Gastrocnemius medialis (tissue), 4 donors: ENCODE measurements around the gene NEDD4L. TPM values are rescaled to one million over a fixed set of nuclear protein-coding genes. Genes with fewer than 3 reads are reported as not detected.
"Not testable (repeated sequence)": the region's sequence is repeated elsewhere in the genome, so short reads cannot be mapped to it uniquely, and the experiment has no call there.

Experiments used
- ATAC-seq, 2 donors: fragments of 150-250 bp; one replicate each; pipeline ENCODE4 v1.9.1; 2016
- DNase-seq, 2 donors: peaks; one replicate each; pipeline ENCODE4 v3.0.0-alpha.2; 2019
- H3K27ac ChIP-seq, 4 donors: fragments of 200-600 bp; sonication (generic); 1 replicate in 1 of 4; 2 replicates in 3 of 4; pipeline ENCODE4 v1.5.1; 2016 to 2018; ENCODE audit warnings: mild to moderate bottlenecking in 2 of 4, moderate library complexity in 1 of 4
- H3K27me3 ChIP-seq, 3 donors: fragments of 200-600 bp; sonication (generic) in 2 of 3; 1 replicate in 1 of 3; 2 replicates in 2 of 3; pipeline versions ENCODE4 v1.5.1 to v1.6.0; 2016 to 2019; ENCODE audit warnings: mild to moderate bottlenecking in 1 of 3, moderate library complexity in 1 of 3
- H3K36me3 ChIP-seq, 2 donors: fragments of 200-600 bp; sonication (generic) in 1 of 2; one replicate each; pipeline ENCODE4 v1.5.1; 2017 to 2018
- H3K4me1 ChIP-seq, 2 donors: fragments of 200-600 bp; sonication (generic) in 1 of 2; one replicate each; pipeline ENCODE4 v1.5.1; 2016 to 2017; ENCODE audit warnings: mild to moderate bottlenecking in 2 of 2
- H3K4me3 ChIP-seq, 4 donors: fragments of 200-600 bp; sonication (generic) in 3 of 4; 1 replicate in 1 of 4; 2 replicates in 3 of 4; pipeline ENCODE4 v1.5.1; 2016 to 2019; ENCODE audit warnings: mild to moderate bottlenecking in 2 of 4
- H3K9me3 ChIP-seq, 3 donors: fragments of 200-600 bp; sonication (generic) in 2 of 3; 1 replicate in 1 of 3; 2 replicates in 2 of 3; pipeline ENCODE4 v1.5.1; 2016 to 2019
- POLR2A ChIP-seq, 2 donors: fragments of 450-650 bp; IDR thresholded peaks; one replicate each; pipeline ENCODE4 v1.6.1; 2017; ENCODE audit warnings: antibody characterized with exemption in 2 of 2, mild to moderate bottlenecking in 2 of 2, moderate library complexity in 2 of 2
- in situ Hi-C, 4 donors: fragments of 200-750 bp; cut with MboI; loops; one replicate each; pipeline versions ENCODE4 v1.15.0 to v1.8.0; 2017; ENCODE audit warnings: low sequenced_read_pairs in 4 of 4
- intact Hi-C: fragments of 100-400 bp; cut with DNase I; formaldehyde crosslinking; loops from one replicate; pipeline ENCODE4 v1.15.1; 2023; ENCODE audit warnings: low total_unique reads
- total RNA-seq, 4 donors: library from RNA; depleted of rRNA; stranded (reverse); fragments of >200 nt; gene quantifications; one replicate each; pipeline versions ENCODE4 v1.1.0 to v1.2.3, GENCODE V29; 2016
- TF ChIP-seq, protein P1 (sequence below), 5 experiments: fragments of 450-650 bp in 3 of 5; fragments of 200-600 bp in 2 of 5; sonication (generic) in 2 of 5; IDR thresholded peaks in 4 of 5; conservative IDR thresholded peaks in 1 of 5; 1 replicate in 4 of 5; 2 replicates in 1 of 5; pipeline ENCODE4 v1.5.1; 2016 to 2019; ENCODE audit warnings: antibody characterized with exemption in 5 of 5, mild to moderate bottlenecking in 3 of 5, moderate library complexity in 3 of 5

The NEDD4L gene
- total RNA-seq, 4 donors from 2014 or later: 27.4 to 81.5 (median 51.5) TPM

- peak overlapping the region in 1 of 4 donors; percentile 2 for H3K27ac ChIP-seq
- TF ChIP-seq, protein P1, sequence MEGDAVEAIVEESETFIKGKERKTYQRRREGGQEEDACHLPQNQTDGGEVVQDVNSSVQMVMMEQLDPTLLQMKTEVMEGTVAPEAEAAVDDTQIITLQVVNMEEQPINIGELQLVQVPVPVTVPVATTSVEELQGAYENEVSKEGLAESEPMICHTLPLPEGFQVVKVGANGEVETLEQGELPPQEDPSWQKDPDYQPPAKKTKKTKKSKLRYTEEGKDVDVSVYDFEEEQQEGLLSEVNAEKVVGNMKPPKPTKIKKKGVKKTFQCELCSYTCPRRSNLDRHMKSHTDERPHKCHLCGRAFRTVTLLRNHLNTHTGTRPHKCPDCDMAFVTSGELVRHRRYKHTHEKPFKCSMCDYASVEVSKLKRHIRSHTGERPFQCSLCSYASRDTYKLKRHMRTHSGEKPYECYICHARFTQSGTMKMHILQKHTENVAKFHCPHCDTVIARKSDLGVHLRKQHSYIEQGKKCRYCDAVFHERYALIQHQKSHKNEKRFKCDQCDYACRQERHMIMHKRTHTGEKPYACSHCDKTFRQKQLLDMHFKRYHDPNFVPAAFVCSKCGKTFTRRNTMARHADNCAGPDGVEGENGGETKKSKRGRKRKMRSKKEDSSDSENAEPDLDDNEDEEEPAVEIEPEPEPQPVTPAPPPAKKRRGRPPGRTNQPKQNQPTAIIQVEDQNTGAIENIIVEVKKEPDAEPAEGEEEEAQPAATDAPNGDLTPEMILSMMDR (IDR thresholded peaks at IDR 0.05 in 4 of 5, conservative IDR thresholded peaks at IDR 0.05 in 1 of 5): no peak
- no peak for TF ChIP-seq POLR2A (IDR thresholded peaks at IDR 0.05)
- H3K9me3 ChIP-seq: no peaks in the 10 kb centered on the region
- in situ Hi-C loops (no loop called here), intact Hi-C loops (no loop called here)
- ATAC-seq: no peak
- H3K27me3 ChIP-seq: no peaks in the 10 kb centered on the region
- H3K36me3 ChIP-seq: peaks cover 0 to 44% of the 10 kb centered on the region in 2 donors
- DNase-seq: no peak
- no peak overlapping the region for H3K4me3 ChIP-seq
- H3K4me1 ChIP-seq: no peaks in the 10 kb centered on the region
These were observed 334.7 kb downstream of the NEDD4L start for GRCh38 chr18:58378411-58379379.

GRCh38 chr18:58379443-58379842, 335.4 kb downstream of the NEDD4L start:
- no peaks in the 10 kb centered on the region for H3K9me3 ChIP-seq
- peaks cover 0 to 43% of the 10 kb centered on the region in 2 donors for H3K36me3 ChIP-seq
- peak overlapping the region in 1 of 4 donors; percentile 2 for H3K27ac ChIP-seq
- intact Hi-C loops: no loop called here
- ATAC-seq (no peak), DNase-seq (no peak)
- in situ Hi-C loops: no loop called here
- no peak overlapping the region for H3K4me3 ChIP-seq
- H3K27me3 ChIP-seq: no peaks in the 10 kb centered on the region
- no peaks in the 10 kb centered on the region for H3K4me1 ChIP-seq
- no peak for TF ChIP-seq POLR2A (IDR thresholded peaks at IDR 0.05)
- TF ChIP-seq, protein P1 (IDR thresholded peaks at IDR 0.05 in 4 of 5, conservative IDR thresholded peaks at IDR 0.05 in 1 of 5): no peak

- H3K36me3 ChIP-seq: peaks cover 0 to 42% of the 10 kb centered on the region in 2 donors
- DNase-seq, H3K27me3 ChIP-seq, H3K27ac ChIP-seq, intact Hi-C loops, in situ Hi-C loops, ATAC-seq, H3K4me1 ChIP-seq, H3K9me3 ChIP-seq, H3K4me3 ChIP-seq: not testable (repeated sequence)
These were observed 336.1 kb downstream of the NEDD4L start for GRCh38 chr18:58380113-58380512.

DNA sequence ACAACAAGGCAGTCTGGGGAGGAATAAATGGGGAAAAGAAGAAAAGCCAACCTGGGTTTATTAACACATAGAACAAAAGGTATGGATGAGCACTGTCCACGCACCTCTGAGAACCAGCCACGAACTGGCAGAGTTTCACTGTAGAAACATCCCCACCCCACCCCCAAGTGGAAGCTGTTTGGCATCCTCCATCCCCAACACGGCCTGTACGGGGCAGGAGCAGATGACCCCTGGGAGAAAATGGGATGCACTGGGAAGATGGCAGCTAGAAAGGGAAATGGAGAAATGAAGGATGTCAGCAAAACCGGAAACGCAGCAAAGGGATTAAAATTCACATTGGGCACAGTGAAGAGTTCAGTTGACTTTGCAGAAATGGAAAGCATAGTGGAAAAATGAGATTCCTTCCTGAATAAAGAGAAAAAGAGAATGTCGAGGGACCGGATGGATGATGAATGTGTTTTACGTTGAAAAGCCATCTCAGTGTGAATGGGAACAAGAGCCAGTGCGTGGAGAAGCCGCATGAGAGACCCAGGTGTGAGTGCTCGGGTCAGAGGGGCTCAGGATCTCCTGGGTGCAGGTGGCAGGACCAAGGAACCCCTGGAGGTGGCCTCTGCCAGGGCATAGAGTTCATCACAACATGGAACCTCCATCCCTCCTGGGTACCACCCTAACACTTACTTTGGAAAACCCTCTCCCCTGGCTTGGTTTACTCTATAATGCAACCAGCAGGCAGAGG, 337.8 kb downstream of the NEDD4L start:
- Histone ChIP-seq H3K27ac (no peak overlapping the region), H3K4me1 (no peaks in the 10 kb centered on the region), H3K27me3 (no peaks in the 10 kb centered on the region), H3K4me3 (no peak overlapping the region), H3K36me3 (peaks cover 0 to 44% of the 10 kb centered on the region in 2 donors), H3K9me3 (no peaks in the 10 kb centered on the region)
- TF ChIP-seq, protein P1 (IDR thresholded peaks at IDR 0.05 in 4 of 5, conservative IDR thresholded peaks at IDR 0.05 in 1 of 5): no peak
- no peak for TF ChIP-seq POLR2A (IDR thresholded peaks at IDR 0.05)
- no peak for ATAC-seq
- intact Hi-C loops: no loop called here
- in situ Hi-C loops: no loop called here
- no peak for DNase-seq

- Histone ChIP-seq H3K9me3 (no peaks in the 10 kb centered on the region), H3K4me1 (no peaks in the 10 kb centered on the region), H3K27ac (no peak overlapping the region), H3K36me3 (peaks cover 0 to 47% of the 10 kb centered on the region in 2 donors), H3K4me3 (no peak overlapping the region), H3K27me3 (no peaks in the 10 kb centered on the region)
- in situ Hi-C loops (no loop called here), intact Hi-C loops (no loop called here)
- TF ChIP-seq, protein P1 (IDR thresholded peaks at IDR 0.05 in 4 of 5, conservative IDR thresholded peaks at IDR 0.05 in 1 of 5): no peak
- TF ChIP-seq POLR2A (IDR thresholded peaks at IDR 0.05): no peak
- no peak for DNase-seq
- no peak for ATAC-seq
These were observed 338.4 kb downstream of the NEDD4L start for GRCh38 chr18:58382446-58382845.
